Calu3 (cell line): ENCODE results near the gene ABCA13. TPM values are rescaled to one million over a fixed set of nuclear protein-coding genes. Genes with fewer than 3 reads are reported as not detected.

Experiments
- BruUV-seq: library from RNA; stranded (reverse); fragments of 400-500 nt; replicated peaks from 2 replicates; lab custom pipeline; 2021; lab: Mats Ljungman, UMichigan
- CTCF ChIA-PET: fragments of 300-600 bp; sonication (Branson Sonifier 250); formaldehyde crosslinking; loops from one replicate; lab custom pipeline; 2022; ENCODE audit warnings: antibody characterized with exemption; lab: Charles Lee
- DNase-seq: peaks from one replicate; pipeline ENCODE4 v3.0.0; 2022
- H3K27ac Mint-ChIP-seq: one replicate; pipeline ENCODE4 v1.8.0; 2022; ENCODE audit warnings: mixed read lengths; ENCODE audit not compliant: unreplicated experiment
- H3K27me3 Mint-ChIP-seq: one replicate; pipeline ENCODE4 v1.8.0; 2022; ENCODE audit warnings: mixed read lengths; ENCODE audit not compliant: unreplicated experiment
- H3K36me3 Mint-ChIP-seq: one replicate; pipeline ENCODE4 v1.8.0; 2022; ENCODE audit warnings: mild to moderate bottlenecking, moderate library complexity, mixed read lengths; ENCODE audit not compliant: insufficient read depth, unreplicated experiment
- H3K4me1 Mint-ChIP-seq: one replicate; pipeline ENCODE4 v1.8.0; 2022; ENCODE audit warnings: mild to moderate bottlenecking, low read depth, mixed read lengths; ENCODE audit not compliant: unreplicated experiment
- H3K4me3 Mint-ChIP-seq: one replicate; pipeline ENCODE4 v1.8.0; 2022; ENCODE audit warnings: mild to moderate bottlenecking, low read depth, moderate library complexity, mixed read lengths; ENCODE audit not compliant: unreplicated experiment
- H3K9me3 Mint-ChIP-seq: one replicate; pipeline ENCODE4 v1.8.0; 2022; ENCODE audit warnings: low read depth, mixed read lengths; ENCODE audit not compliant: unreplicated experiment
- intact Hi-C: fragments of 100-400 bp; cut with micrococcal nuclease; formaldehyde crosslinking; loops from one replicate; pipeline ENCODE4 v1.10.0; 2022; ENCODE audit not compliant: unreplicated experiment
- total RNA-seq: library from RNA; stranded (reverse); gene quantifications from 2 replicates; pipeline ENCODE4 v1.2.3, GENCODE V29; 2022
- TF ChIP-seq, protein P1 (sequence below): fragments of 200-600 bp; IDR thresholded peaks from one replicate; pipeline ENCODE4 v1.8.0; 2022; ENCODE audit warnings: antibody characterized with exemption; ENCODE audit not compliant: unreplicated experiment

Gene ABCA13
- total RNA-seq, 1 experiment from 2014 or later = 12.1 TPM

DNA sequence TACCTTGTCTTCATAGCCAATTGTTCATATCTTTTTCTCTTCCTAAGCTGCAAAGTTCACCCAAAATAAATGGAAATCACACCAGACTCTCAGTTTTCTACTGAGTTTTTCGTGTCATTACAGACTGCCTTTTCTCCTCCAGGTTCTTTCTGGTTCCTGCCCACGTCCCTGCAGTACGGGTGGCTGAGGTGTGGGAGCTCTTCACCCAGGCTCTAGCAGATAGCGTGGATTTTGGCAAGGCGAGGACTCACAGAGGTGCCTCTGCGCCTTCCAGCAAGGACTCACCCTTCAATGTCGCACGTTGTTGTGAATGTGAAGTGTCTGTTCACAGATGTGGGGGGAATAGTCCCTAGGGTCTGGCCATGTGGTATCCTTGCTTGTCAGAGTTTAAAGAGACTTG, 71.6 kb downstream of the ABCA13 start:
- TF ChIP-seq, protein P1, sequence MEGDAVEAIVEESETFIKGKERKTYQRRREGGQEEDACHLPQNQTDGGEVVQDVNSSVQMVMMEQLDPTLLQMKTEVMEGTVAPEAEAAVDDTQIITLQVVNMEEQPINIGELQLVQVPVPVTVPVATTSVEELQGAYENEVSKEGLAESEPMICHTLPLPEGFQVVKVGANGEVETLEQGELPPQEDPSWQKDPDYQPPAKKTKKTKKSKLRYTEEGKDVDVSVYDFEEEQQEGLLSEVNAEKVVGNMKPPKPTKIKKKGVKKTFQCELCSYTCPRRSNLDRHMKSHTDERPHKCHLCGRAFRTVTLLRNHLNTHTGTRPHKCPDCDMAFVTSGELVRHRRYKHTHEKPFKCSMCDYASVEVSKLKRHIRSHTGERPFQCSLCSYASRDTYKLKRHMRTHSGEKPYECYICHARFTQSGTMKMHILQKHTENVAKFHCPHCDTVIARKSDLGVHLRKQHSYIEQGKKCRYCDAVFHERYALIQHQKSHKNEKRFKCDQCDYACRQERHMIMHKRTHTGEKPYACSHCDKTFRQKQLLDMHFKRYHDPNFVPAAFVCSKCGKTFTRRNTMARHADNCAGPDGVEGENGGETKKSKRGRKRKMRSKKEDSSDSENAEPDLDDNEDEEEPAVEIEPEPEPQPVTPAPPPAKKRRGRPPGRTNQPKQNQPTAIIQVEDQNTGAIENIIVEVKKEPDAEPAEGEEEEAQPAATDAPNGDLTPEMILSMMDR = no peak
- Mint-ChIP-seq H3K27ac (no peak overlapping the region), H3K4me3 (no peak overlapping the region), H3K9me3 (peaks cover 3% of the 10 kb centered on the region), H3K4me1 (peaks cover 15% of the 10 kb centered on the region), H3K27me3 (no peaks in the 10 kb centered on the region), H3K36me3 (no peaks in the 10 kb centered on the region)
- no TSS peak for BruUV-seq
- no peak for DNase-seq
- intact Hi-C loops = no loop called here
- CTCF ChIA-PET = interaction anchor here (0.7 kb wide), 1 partner anchor 19 kb away, joined by 5 read pairs; no protein-coding TSS in a partner anchor

DNA sequence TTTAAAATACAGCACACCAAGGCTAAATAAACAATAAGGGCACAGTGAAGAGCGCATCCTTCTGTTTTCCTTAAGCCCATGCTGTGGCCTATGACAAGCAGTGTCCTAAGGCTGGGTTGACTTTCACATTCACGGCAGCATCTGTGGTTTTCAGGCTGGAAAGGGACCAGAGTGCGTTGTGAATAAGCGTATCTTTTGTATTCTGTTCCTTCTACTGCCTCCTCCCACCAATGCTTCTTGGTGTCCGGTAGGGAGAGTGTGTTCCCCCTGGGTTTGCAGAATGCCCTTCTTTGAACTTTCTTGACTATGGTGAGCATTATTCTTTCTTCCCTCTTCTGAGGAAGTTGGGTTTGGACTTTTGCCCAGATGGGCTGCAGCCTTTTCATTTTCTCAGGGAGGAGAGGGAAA, 73.6 kb downstream of the ABCA13 start:
- TF ChIP-seq, protein P1 = no peak
- no peaks in the 10 kb centered on the region for H3K27me3 Mint-ChIP-seq
- H3K9me3 Mint-ChIP-seq = peaks cover 3% of the 10 kb centered on the region
- no peak overlapping the region for H3K4me3 Mint-ChIP-seq
- H3K4me1 Mint-ChIP-seq = peaks cover 21% of the 10 kb centered on the region
- H3K36me3 Mint-ChIP-seq = no peaks in the 10 kb centered on the region
- intact Hi-C loops = loop anchor here (5.0 kb wide), 1 partner anchor 253 kb away; no protein-coding TSS in a partner anchor
- H3K27ac Mint-ChIP-seq = no peak overlapping the region
- no TSS peak for BruUV-seq
- CTCF ChIA-PET = interaction anchor here (0.8 to 0.9 kb wide), 2 partner anchors 9 to 92 kb away, joined by 3 to 4 read pairs; no protein-coding TSS in a partner anchor
- DNase-seq = peak; percentile 52

DNA sequence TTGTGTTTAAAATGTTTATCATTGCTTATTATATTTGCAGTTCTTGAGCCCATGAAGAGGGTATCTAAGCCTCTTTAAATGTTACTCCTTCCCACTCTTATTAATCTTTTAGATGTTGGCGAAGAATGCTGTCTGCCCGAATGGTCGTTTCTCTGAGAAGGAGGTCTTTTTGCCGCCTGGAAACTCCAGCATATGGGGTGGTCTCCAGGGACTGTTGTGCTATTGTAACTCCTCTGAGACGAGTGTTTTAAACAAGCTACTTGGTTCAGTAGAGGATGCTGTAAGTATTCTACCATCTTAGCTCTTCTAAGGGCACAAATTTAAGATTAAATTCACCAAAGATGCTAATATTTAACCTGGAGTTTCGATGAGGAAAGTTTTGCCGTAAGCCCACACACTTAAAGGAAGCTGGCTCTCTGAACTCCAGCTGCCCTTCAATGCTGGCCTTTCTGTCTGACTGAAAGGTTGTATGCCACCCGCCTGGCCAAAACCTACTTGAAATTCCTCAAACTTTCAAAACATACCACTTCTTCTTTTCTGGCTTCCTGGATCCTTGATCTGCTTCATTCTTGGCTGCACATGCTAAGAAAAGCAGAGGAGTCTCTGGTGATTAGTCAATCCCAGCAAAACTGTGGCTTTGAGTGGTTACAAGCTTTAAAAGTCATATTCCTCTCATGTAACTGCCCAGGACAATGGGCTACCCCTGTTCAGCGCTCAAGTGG, 74.7 kb downstream of the ABCA13 start:
- TF ChIP-seq, protein P1 = no peak
- no peak overlapping the region for H3K27ac Mint-ChIP-seq
- CTCF ChIA-PET = interaction anchor here (0.8 to 0.9 kb wide), 2 partner anchors 8 to 91 kb away, joined by 3 to 4 read pairs; no protein-coding TSS in a partner anchor
- no peak for DNase-seq
- peaks cover 31% of the 10 kb centered on the region for H3K4me1 Mint-ChIP-seq
- H3K9me3 Mint-ChIP-seq = peaks cover 3% of the 10 kb centered on the region
- H3K36me3 Mint-ChIP-seq = no peaks in the 10 kb centered on the region
- intact Hi-C loops = loop anchor here (5.0 kb wide), 1 partner anchor 254 kb away; no protein-coding TSS in a partner anchor
- no TSS peak for BruUV-seq
- no peak overlapping the region for H3K4me3 Mint-ChIP-seq
- H3K27me3 Mint-ChIP-seq = no peaks in the 10 kb centered on the region

DNA sequence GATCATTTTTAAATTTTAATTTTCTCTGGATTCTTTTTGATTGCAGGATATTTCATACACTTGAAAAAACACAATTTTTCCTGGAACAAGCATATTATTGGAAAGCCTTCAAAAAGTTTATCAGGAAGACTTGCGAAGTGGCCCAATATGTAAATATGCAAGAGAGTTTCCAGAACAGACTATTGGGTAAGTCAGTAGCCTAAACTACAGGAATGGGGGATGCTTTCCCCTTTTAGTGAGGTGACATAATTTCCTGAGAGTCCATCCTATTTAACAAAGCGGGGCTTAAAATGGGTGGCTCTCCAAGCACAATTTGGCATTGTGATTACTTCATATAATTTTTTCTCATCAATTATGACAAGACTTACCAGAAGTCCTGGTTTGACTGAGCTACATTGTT, 77.9 kb downstream of the ABCA13 start:
- no peak for DNase-seq
- CTCF ChIA-PET = no interaction called here
- Mint-ChIP-seq H3K4me3 (no peak overlapping the region), H3K36me3 (no peaks in the 10 kb centered on the region), H3K4me1 (peaks cover 52% of the 10 kb centered on the region), H3K27me3 (no peaks in the 10 kb centered on the region), H3K27ac (no peak overlapping the region), H3K9me3 (no peaks in the 10 kb centered on the region)
- TF ChIP-seq, protein P1 = no peak
- no TSS peak for BruUV-seq
- intact Hi-C loops = loop anchor here (5.0 kb wide), 1 partner anchor 257 kb away; no protein-coding TSS in a partner anchor
